ENCODE results near the gene TRDMT1. TPM values are rescaled to one million over a fixed set of nuclear protein-coding genes. Genes with fewer than 3 reads are reported as not detected.
A peak's percentile ranks its signal among the peaks of the same experiment; 100 is the strongest.

TRDMT1 gene
- total and polyA plus RNA-seq, 2 experiments from 2014 or later, result 3.9 to 10.1 TPM

GRCh38 chr10:17208476-17208875 lies 7.0 kb upstream of the TRDMT1 start:
- Histone ChIP-seq H3K4me3 (no peak overlapping the region), H3K27me3 (no peaks in the 10 kb centered on the region), H3K9me3 (ENCODE audit: low read depth) (no peaks in the 10 kb centered on the region), H3K4me1 (ENCODE audit: low read depth) (peaks cover 4% of the 10 kb centered on the region), H3K27ac (no peak overlapping the region), H3K36me3 (no peaks in the 10 kb centered on the region)
- TF ChIP-seq, protein P1, sequence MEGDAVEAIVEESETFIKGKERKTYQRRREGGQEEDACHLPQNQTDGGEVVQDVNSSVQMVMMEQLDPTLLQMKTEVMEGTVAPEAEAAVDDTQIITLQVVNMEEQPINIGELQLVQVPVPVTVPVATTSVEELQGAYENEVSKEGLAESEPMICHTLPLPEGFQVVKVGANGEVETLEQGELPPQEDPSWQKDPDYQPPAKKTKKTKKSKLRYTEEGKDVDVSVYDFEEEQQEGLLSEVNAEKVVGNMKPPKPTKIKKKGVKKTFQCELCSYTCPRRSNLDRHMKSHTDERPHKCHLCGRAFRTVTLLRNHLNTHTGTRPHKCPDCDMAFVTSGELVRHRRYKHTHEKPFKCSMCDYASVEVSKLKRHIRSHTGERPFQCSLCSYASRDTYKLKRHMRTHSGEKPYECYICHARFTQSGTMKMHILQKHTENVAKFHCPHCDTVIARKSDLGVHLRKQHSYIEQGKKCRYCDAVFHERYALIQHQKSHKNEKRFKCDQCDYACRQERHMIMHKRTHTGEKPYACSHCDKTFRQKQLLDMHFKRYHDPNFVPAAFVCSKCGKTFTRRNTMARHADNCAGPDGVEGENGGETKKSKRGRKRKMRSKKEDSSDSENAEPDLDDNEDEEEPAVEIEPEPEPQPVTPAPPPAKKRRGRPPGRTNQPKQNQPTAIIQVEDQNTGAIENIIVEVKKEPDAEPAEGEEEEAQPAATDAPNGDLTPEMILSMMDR (IDR thresholded peaks at IDR 0.05; ENCODE audit: low read depth, low read length), result no peak
- DNase-seq (ENCODE audit: low read depth in 1 of 2, low spot score in 1 of 2), result no peak

DNA sequence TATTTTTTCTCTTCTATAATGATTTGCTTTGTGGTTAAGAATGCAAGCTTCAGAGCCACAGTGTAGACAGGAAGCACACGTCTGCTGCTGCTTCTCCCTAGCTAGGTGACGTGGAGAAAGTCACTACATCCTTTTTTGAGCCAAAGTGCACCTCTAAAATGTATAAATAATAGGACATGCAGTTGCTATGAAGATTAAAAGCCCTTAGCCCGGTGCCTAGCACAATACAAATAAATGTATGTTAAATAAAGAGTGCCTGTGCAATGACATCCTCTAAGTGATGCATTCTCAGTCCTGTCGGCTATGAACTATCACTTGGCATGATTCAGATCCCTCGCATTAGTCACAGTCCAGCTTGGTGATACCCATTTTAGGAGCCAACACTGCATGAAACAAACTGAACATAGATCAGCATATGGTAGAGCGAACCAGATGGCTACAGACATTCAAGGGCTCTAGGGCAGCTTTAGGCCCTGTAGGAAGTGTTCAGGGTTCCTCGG lies 4.8 kb upstream of the TRDMT1 start:
- peak in 1 of 2 donors; percentile 63 for DNase-seq (ENCODE audit: low read depth in 1 of 2, low spot score in 1 of 2)
- no peak overlapping the region for H3K27ac ChIP-seq

GRCh38 chr10:17203416-17203815 lies 1.9 kb upstream of the TRDMT1 start:
- no peaks in the 10 kb centered on the region for H3K27me3 ChIP-seq
- H3K4me3 ChIP-seq, result no peak overlapping the region
- DNase-seq (ENCODE audit: low read depth in 1 of 2, low spot score in 1 of 2), result no peak
- no peaks in the 10 kb centered on the region for H3K9me3 ChIP-seq (ENCODE audit: low read depth)
- TF ChIP-seq, protein P1 (IDR thresholded peaks at IDR 0.05; ENCODE audit: low read depth, low read length), result no peak
- H3K36me3 ChIP-seq, result no peaks in the 10 kb centered on the region
- peaks cover 37% of the 10 kb centered on the region for H3K4me1 ChIP-seq (ENCODE audit: low read depth)
- peak overlapping the region; percentile 97 for H3K27ac ChIP-seq

More for the DNA sequence above, 4.8 kb upstream of the TRDMT1 start:
- no peak overlapping the region for H3K4me3 ChIP-seq
- peaks cover 16% of the 10 kb centered on the region for H3K4me1 ChIP-seq (ENCODE audit: low read depth)
- no peaks in the 10 kb centered on the region for H3K27me3 ChIP-seq
- TF ChIP-seq, protein P1 (IDR thresholded peaks at IDR 0.05; ENCODE audit: low read depth, low read length), result no peak
- no peaks in the 10 kb centered on the region for H3K9me3 ChIP-seq (ENCODE audit: low read depth)
- no peaks in the 10 kb centered on the region for H3K36me3 ChIP-seq

- Histone ChIP-seq H3K9me3 (ENCODE audit: low read depth) (no peaks in the 10 kb centered on the region), H3K4me3 (no peak overlapping the region), H3K27ac (peak overlapping the region; percentile 97), H3K27me3 (no peaks in the 10 kb centered on the region), H3K36me3 (no peaks in the 10 kb centered on the region), H3K4me1 (ENCODE audit: low read depth) (peaks cover 33% of the 10 kb centered on the region)
- TF ChIP-seq, protein P1 (IDR thresholded peaks at IDR 0.05; ENCODE audit: low read depth, low read length), result no peak
- DNase-seq (ENCODE audit: low read depth in 1 of 2, low spot score in 1 of 2), result no peak
Measured at GRCh38 chr10:17202999-17203398, 1.5 kb upstream of the TRDMT1 start.

DNA sequence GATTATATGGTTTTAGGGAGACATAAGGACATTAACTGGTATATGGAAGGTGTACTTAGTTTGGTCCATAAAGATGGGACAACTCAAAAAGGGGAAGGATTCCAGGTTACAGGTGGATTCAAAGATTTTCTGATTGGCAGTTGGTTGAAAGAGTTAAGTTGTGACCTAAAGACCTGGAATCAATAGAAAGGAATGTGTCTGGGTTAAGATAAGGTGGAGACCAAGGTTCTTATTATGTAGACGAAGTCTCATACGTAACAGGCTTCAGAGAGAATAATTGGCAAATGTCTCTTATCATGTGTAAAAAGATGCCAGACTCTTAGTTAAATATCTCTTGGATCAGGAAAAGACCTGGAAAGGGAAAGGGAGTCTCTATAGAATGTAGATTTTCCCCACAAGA lies 1.0 kb upstream of the TRDMT1 start:
- Histone ChIP-seq H3K4me1 (ENCODE audit: low read depth) (peaks cover 33% of the 10 kb centered on the region), H3K36me3 (no peaks in the 10 kb centered on the region), H3K9me3 (ENCODE audit: low read depth) (no peaks in the 10 kb centered on the region), H3K27me3 (no peaks in the 10 kb centered on the region), H3K4me3 (no peak overlapping the region), H3K27ac (peak overlapping the region; percentile 97)
- no peak for DNase-seq (ENCODE audit: low read depth in 1 of 2, low spot score in 1 of 2)
- TF ChIP-seq, protein P1 (IDR thresholded peaks at IDR 0.05; ENCODE audit: low read depth, low read length), result no peak

DNA sequence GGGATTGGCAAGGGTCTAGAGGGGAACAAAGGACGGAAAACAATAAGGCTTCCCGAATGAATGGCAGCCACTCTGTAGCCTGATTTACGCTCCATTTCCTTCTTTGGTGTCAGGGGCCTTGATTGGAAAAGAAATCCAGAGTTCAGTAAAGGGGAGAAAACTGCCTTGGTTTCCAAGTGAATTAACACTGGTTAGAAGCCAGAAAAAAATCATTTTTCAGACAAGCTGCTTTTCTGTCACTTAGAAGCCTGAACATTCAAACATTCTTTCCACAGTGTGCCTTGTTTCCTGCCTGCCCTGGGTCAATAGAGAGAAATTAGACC lies 283 bp upstream of the TRDMT1 start:
- no peaks in the 10 kb centered on the region for H3K27me3 ChIP-seq
- DNase-seq (ENCODE audit: low read depth in 1 of 2, low spot score in 1 of 2), result no peak
- peak overlapping the region; percentile 40 for H3K4me3 ChIP-seq
- peaks cover 33% of the 10 kb centered on the region for H3K4me1 ChIP-seq (ENCODE audit: low read depth)
- peak overlapping the region; percentile 97 for H3K27ac ChIP-seq
- no peaks in the 10 kb centered on the region for H3K36me3 ChIP-seq
- H3K9me3 ChIP-seq (ENCODE audit: low read depth), result no peaks in the 10 kb centered on the region
- TF ChIP-seq, protein P1 (IDR thresholded peaks at IDR 0.05; ENCODE audit: low read depth, low read length), result no peak
